ENCODE data around the gene ATP1A4.

- TF ChIP-seq CTCF (IDR thresholded peaks at IDR 0.05; ENCODE audit: borderline replicate concordance, extremely low read depth, low read length, poor library complexity, severe bottlenecking), result no peak
- TF ChIP-seq EZH2 (IDR thresholded peaks at IDR 0.05; ENCODE audit: borderline replicate concordance, low read depth, low read length, severe bottlenecking), result no peak
Observed at GRCh38 chr1:160207118-160207650, 55.8 kb downstream of the ATP1A4 start.

Data from DND-41 (cell line).